Neural cell (in vitro differentiated cells): Measurements from ENCODE around the gene STX17. TPM values are rescaled to one million over a fixed set of nuclear protein-coding genes. Genes with fewer than 3 reads are reported as not detected.

Experiments
- H2AFZ ChIP-seq: fragments of 200-600, 300-800 bp; sonication (generic), shearing (Covaris generic); 2 replicates; pipeline ENCODE4 v1.6.0; 2014; ENCODE audit warnings: low read depth, mild to moderate bottlenecking, antibody characterized with exemption, low read length, moderate library complexity
- H3F3A ChIP-seq: fragments of 200-600 bp; shearing (Covaris generic); 2 replicates; pipeline ENCODE4 v1.6.1; 2016; ENCODE audit warnings: mild to moderate bottlenecking, moderate library complexity, mixed read lengths, antibody characterized with exemption, low read length; ENCODE audit not compliant: insufficient read depth, poor library complexity, severe bottlenecking
- H3K27ac ChIP-seq: fragments of 200-600, 300-800 bp; sonication (generic), shearing (Covaris generic); 2 replicates; pipeline ENCODE4 v1.5.1; 2014; ENCODE audit warnings: mild to moderate bottlenecking, low read length, moderate library complexity
- H3K27me3 ChIP-seq: fragments of 300-800, 200-600 bp; sonication (generic), shearing (Covaris generic); 2 replicates; pipeline ENCODE4 v1.6.0; 2014; ENCODE audit warnings: mild to moderate bottlenecking, low read depth, low read length, moderate library complexity; ENCODE audit not compliant: insufficient read depth
- H3K36me3 ChIP-seq: fragments of 300-800, 200-600 bp; sonication (generic), shearing (Covaris generic); 2 replicates; pipeline ENCODE4 v1.5.1; 2014; ENCODE audit warnings: mild to moderate bottlenecking, antibody characterized with exemption, low read length, moderate library complexity; ENCODE audit not compliant: insufficient read depth
- H3K4me2 ChIP-seq: fragments of 300-800, 200-600 bp; sonication (generic), shearing (Covaris generic); 2 replicates; pipeline ENCODE4 v1.6.0; 2014; ENCODE audit warnings: mild to moderate bottlenecking, low read length
- H3K4me3 ChIP-seq: fragments of 300-800, 200-600 bp; sonication (generic), shearing (Covaris generic); 2 replicates; pipeline ENCODE4 v1.5.1; 2014; ENCODE audit warnings: mild to moderate bottlenecking, low read length, moderate library complexity
- H3K79me2 ChIP-seq: fragments of 200-600 bp; shearing (Covaris generic); replicated peaks from 2 replicates; pipeline ENCODE4 v1.6.0; 2014; ENCODE audit warnings: mild to moderate bottlenecking, low read length, moderate library complexity; ENCODE audit not compliant: insufficient read depth
- H3K9ac ChIP-seq: fragments of 300-800, 200-600 bp; sonication (generic), shearing (Covaris generic); 2 replicates; pipeline ENCODE4 v1.6.1; 2016; ENCODE audit warnings: mild to moderate bottlenecking, low read length, mixed read lengths
- H3K9me2 ChIP-seq: fragments of 200-600 bp; shearing (Covaris generic); 2 replicates; pipeline ENCODE4 v1.6.1; 2016; ENCODE audit warnings: mild to moderate bottlenecking, low read length, mixed read lengths; ENCODE audit not compliant: insufficient read depth
- H3K9me3 ChIP-seq: fragments of 200-600, 300-800 bp; sonication (generic), shearing (Covaris generic); 2 replicates; pipeline ENCODE4 v1.6.1; 2016; ENCODE audit warnings: mild to moderate bottlenecking, mixed run types, low read length, moderate library complexity, mixed read lengths
- H4K20me1 ChIP-seq: fragments of 200-600 bp; shearing (Covaris generic); 2 replicates; pipeline ENCODE4 v1.6.1; 2016; ENCODE audit warnings: mild to moderate bottlenecking, mixed run types; ENCODE audit not compliant: insufficient read depth
- CTCF ChIP-seq: fragments of 450-650 bp; IDR thresholded peaks from 2 replicates; pipeline ENCODE4 v1.5.1; 2014; ENCODE audit warnings: antibody characterized with exemption, mild to moderate bottlenecking, moderate library complexity; ENCODE audit not compliant: poor library complexity, severe bottlenecking
- EP300 ChIP-seq: fragments of 450-650 bp; conservative IDR thresholded peaks from 2 replicates; pipeline ENCODE4 v1.6.1; 2014; ENCODE audit warnings: antibody characterized with exemption, mild to moderate bottlenecking, moderate library complexity; ENCODE audit not compliant: poor library complexity, severe bottlenecking
- EZH2 ChIP-seq: fragments of 200-600, 300-800 bp; shearing (Covaris generic), sonication (generic); IDR thresholded peaks from 2 replicates; pipeline ENCODE4 v1.6.1; 2014; ENCODE audit warnings: antibody characterized with exemption, low read length, borderline replicate concordance, mild to moderate bottlenecking; ENCODE audit not compliant: insufficient read depth, poor library complexity, severe bottlenecking
- MXI1 ChIP-seq: fragments of 450-650 bp; conservative IDR thresholded peaks from 2 replicates; pipeline ENCODE4 v1.6.1; 2014; ENCODE audit warnings: antibody characterized with exemption, mild to moderate bottlenecking; ENCODE audit not compliant: poor library complexity, severe bottlenecking
- POLR2AphosphoS5 ChIP-seq: IDR thresholded peaks from 2 replicates; pipeline ENCODE4 v1.6.1; 2012
- RAD21 ChIP-seq: fragments of 450-650 bp; conservative IDR thresholded peaks from 2 replicates; pipeline ENCODE4 v1.6.1; 2014; ENCODE audit warnings: antibody characterized with exemption, mild to moderate bottlenecking, moderate library complexity
- REST ChIP-seq: IDR thresholded peaks from 2 replicates; pipeline ENCODE4 v1.6.1; 2012; ENCODE audit warnings: borderline replicate concordance
- SMC3 ChIP-seq: fragments of 450-650 bp; conservative IDR thresholded peaks from 2 replicates; pipeline ENCODE4 v1.6.1; 2014; ENCODE audit warnings: antibody characterized with exemption, mild to moderate bottlenecking, moderate library complexity; ENCODE audit not compliant: poor library complexity
- TAF1 ChIP-seq: IDR thresholded peaks from 2 replicates; pipeline ENCODE4 v1.6.1; 2012; ENCODE audit warnings: low read depth
- polyA plus RNA-seq: library from polyadenylated mRNA; depleted of rRNA; stranded (reverse); fragments of >200 nt; gene quantifications from 2 replicates; pipeline ENCODE4 v1.2.3, GENCODE V29; 2014

STX17 gene
- polyA plus RNA-seq, 1 donor from 2014 or later: 3.3 TPM

GRCh38 chr9:99929652-99930051 lies 23.2 kb downstream of the STX17 start:
- Histone ChIP-seq H2AFZ (no peak overlapping the region), H3K79me2 (no peaks in the 10 kb centered on the region), H3K27ac (no peak overlapping the region), H3K4me3 (no peak overlapping the region), H3K27me3 (no peaks in the 10 kb centered on the region), H3K9me2 (no peaks in the 10 kb centered on the region), H3K4me2 (no peak overlapping the region), H3K36me3 (no peaks in the 10 kb centered on the region), H3K9me3 (no peaks in the 10 kb centered on the region), H3F3A (no peaks in the 10 kb centered on the region), H3K9ac (no peak overlapping the region), H4K20me1 (no peaks in the 10 kb centered on the region)
- TF ChIP-seq REST: no peak
- TF ChIP-seq TAF1: no peak
- TF ChIP-seq POLR2AphosphoS5: no peak
- TF ChIP-seq CTCF: no peak
- no peak for TF ChIP-seq RAD21
- TF ChIP-seq SMC3: no peak
- TF ChIP-seq MXI1: no peak
- no peak for TF ChIP-seq EZH2
- TF ChIP-seq EP300: no peak

- no peaks in the 10 kb centered on the region for H3F3A ChIP-seq
- H4K20me1 ChIP-seq: no peaks in the 10 kb centered on the region
- H3K4me3 ChIP-seq: no peak overlapping the region
- no peak overlapping the region for H3K4me2 ChIP-seq
- no peaks in the 10 kb centered on the region for H3K79me2 ChIP-seq
- H3K27ac ChIP-seq: no peak overlapping the region
- no peak overlapping the region for H2AFZ ChIP-seq
- no peak overlapping the region for H3K9ac ChIP-seq
- no peaks in the 10 kb centered on the region for H3K9me3 ChIP-seq
- no peaks in the 10 kb centered on the region for H3K9me2 ChIP-seq
- H3K36me3 ChIP-seq: no peaks in the 10 kb centered on the region
- H3K27me3 ChIP-seq: no peaks in the 10 kb centered on the region
- TF ChIP-seq TAF1 (no peak), POLR2AphosphoS5 (no peak), REST (no peak), SMC3 (no peak), RAD21 (no peak), CTCF (no peak), EZH2 (no peak), EP300 (no peak), MXI1 (no peak)
These were observed 24.8 kb downstream of the STX17 start for GRCh38 chr9:99931155-99931840.
